Transverse colon (tissue), 4 donors: Measurements from ENCODE around the gene MZT2A.

ENCODE experiments used
- POLR2A ChIP-seq: fragments of 450-650 bp; IDR thresholded peaks from one replicate; pipeline ENCODE4 v1.6.1; 2016; ENCODE audit warnings: antibody characterized with exemption, mild to moderate bottlenecking, moderate library complexity
- POLR2AphosphoS5 ChIP-seq, 3 donors: sonication (generic); formaldehyde crosslinking; IDR thresholded peaks; one replicate each; pipeline ENCODE4 v1.6.1; 2016; ENCODE audit warnings: antibody characterized with exemption in 3 of 3
- TF ChIP-seq, protein P1 (sequence below), 5 experiments: fragments of 200-600 bp in 3 of 5; fragments of 450-650 bp in 2 of 5; sonication (generic) in 3 of 5; IDR thresholded peaks; 1 replicate in 2 of 5; 2 replicates in 3 of 5; pipeline ENCODE4 v1.5.1; 2016 to 2017; ENCODE audit warnings: antibody characterized with exemption in 5 of 5, inconsistent platforms in 3 of 5, mild to moderate bottlenecking in 2 of 5, moderate library complexity in 1 of 5

DNA sequence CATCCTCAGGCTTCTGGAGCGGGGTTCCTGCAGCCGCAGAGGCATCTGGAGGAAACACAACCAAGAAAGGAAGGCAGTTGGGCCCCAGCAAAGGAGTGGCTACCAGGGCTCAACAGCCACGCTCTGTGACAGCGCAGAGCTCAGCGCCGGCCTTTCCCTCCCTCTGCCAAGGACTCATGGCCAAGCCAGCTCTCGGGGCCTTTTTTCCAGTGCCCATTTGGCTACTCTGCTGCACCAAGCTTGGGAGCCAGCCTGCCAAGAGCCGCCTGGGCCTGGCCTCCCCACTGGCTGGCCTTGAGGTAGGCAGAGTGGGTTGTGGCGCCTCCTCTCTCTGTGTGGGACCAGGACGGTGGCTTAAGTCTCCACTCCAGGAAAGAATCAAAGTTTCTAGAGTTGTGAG lies 28.3 kb upstream of the MZT2A start:
- TF ChIP-seq, protein P1, sequence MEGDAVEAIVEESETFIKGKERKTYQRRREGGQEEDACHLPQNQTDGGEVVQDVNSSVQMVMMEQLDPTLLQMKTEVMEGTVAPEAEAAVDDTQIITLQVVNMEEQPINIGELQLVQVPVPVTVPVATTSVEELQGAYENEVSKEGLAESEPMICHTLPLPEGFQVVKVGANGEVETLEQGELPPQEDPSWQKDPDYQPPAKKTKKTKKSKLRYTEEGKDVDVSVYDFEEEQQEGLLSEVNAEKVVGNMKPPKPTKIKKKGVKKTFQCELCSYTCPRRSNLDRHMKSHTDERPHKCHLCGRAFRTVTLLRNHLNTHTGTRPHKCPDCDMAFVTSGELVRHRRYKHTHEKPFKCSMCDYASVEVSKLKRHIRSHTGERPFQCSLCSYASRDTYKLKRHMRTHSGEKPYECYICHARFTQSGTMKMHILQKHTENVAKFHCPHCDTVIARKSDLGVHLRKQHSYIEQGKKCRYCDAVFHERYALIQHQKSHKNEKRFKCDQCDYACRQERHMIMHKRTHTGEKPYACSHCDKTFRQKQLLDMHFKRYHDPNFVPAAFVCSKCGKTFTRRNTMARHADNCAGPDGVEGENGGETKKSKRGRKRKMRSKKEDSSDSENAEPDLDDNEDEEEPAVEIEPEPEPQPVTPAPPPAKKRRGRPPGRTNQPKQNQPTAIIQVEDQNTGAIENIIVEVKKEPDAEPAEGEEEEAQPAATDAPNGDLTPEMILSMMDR (IDR thresholded peaks at IDR 0.05), result no peak
- TF ChIP-seq POLR2AphosphoS5 (IDR thresholded peaks at IDR 0.05), result no peak
- no peak for TF ChIP-seq POLR2A
